ENCODE results near the gene DEGS1.

The DEGS1 gene

DNA sequence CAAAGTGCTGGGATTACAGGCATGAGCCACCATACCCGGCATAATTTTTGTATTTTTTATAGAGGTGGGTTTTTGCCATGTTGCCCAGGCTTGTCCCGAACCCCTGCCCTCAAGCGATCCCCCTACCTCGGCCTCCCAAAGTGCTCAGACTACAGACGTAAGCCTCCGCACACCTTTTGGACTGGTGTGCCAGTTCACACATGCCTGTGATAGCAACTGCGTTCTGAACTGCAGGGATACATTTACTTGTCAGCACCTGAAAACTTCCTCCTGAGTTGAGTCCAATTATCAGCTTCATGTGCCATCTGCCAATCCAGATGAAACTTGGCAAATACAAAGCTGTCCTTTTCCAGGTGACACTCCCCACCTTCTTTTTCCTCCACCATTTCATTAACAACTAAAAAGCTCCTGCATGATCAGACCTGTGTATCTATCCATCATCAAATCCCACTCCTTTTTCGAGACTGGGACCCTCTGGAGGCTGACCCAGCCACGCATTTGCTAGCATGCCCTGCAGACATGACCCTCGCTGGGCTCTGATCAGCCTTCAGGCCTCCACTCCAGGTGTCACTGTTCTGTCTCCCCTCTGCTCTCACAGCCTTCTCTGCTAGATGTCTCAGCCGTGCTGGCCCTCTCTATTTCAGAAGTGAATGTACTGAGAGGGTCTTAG lies 2.1 kb upstream of the DEGS1 start:
- no peaks in the 10 kb centered on the region for H3K9me2 ChIP-seq (replicated peaks; ENCODE audit: control insufficient read depth, low read length)
- peaks cover 42% of the 10 kb centered on the region for H3K4me1 ChIP-seq (ENCODE audit: control insufficient read depth, low read length)
- peaks cover 22% of the 10 kb centered on the region for H3F3A ChIP-seq (ENCODE audit: control insufficient read depth, insufficient read depth)
- 0 out of 2 replicates have a peak, but pooled peaks cover 8% of the 10 kb centered on the region for H4K20me1 ChIP-seq (ENCODE audit: control insufficient read depth, insufficient read depth, low read depth, low read length)
- peaks cover 28% of the 10 kb centered on the region for H3K36me3 ChIP-seq (ENCODE audit: control insufficient read depth, low read length)
- H3K9me3 ChIP-seq (ENCODE audit: control insufficient read depth, insufficient read depth, low read length), result no peaks in the 10 kb centered on the region
- peak overlapping the region; percentile 91 for H3K27ac ChIP-seq (ENCODE audit: low read depth, low read length)
- peaks cover 29% of the 10 kb centered on the region for H3K79me2 ChIP-seq (ENCODE audit: control insufficient read depth, low read length)
- TF ChIP-seq, protein P1, sequence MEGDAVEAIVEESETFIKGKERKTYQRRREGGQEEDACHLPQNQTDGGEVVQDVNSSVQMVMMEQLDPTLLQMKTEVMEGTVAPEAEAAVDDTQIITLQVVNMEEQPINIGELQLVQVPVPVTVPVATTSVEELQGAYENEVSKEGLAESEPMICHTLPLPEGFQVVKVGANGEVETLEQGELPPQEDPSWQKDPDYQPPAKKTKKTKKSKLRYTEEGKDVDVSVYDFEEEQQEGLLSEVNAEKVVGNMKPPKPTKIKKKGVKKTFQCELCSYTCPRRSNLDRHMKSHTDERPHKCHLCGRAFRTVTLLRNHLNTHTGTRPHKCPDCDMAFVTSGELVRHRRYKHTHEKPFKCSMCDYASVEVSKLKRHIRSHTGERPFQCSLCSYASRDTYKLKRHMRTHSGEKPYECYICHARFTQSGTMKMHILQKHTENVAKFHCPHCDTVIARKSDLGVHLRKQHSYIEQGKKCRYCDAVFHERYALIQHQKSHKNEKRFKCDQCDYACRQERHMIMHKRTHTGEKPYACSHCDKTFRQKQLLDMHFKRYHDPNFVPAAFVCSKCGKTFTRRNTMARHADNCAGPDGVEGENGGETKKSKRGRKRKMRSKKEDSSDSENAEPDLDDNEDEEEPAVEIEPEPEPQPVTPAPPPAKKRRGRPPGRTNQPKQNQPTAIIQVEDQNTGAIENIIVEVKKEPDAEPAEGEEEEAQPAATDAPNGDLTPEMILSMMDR (IDR thresholded peaks at IDR 0.05; ENCODE audit: low read depth, low read length, poor library complexity, severe bottlenecking), result no peak
- no peak for TF ChIP-seq EZH2phosphoT487 (IDR thresholded peaks at IDR 0.05; ENCODE audit: borderline replicate concordance, low read length)
- H3K4me3 ChIP-seq (ENCODE audit: low read length), result peak overlapping the region; percentile 92
- H3K4me2 ChIP-seq (ENCODE audit: low read length), result peak overlapping the region; percentile 86
- H3K27me3 ChIP-seq (ENCODE audit: control insufficient read depth, low read length), result no peaks in the 10 kb centered on the region

DNA sequence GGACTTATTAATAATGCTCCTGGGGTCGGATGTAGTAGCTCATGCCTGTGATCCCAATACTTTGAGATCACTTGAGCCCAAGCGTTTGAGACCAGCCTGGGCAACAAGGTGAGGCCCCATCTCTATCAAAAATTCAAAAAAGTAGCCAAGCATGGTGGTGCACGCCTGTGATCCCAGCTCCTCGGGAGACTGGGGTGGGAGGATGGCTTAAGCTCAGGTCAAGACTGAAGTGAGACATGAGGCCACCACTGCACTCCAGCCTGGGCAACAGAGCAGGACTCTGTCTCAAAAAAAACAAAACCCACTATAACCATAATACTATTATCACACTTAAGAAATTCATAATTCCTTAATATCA lies 1.6 kb upstream of the DEGS1 start:
- TF ChIP-seq, protein P1 (IDR thresholded peaks at IDR 0.05; ENCODE audit: low read depth, low read length, poor library complexity, severe bottlenecking), result no peak
- no peak for TF ChIP-seq EZH2phosphoT487 (IDR thresholded peaks at IDR 0.05; ENCODE audit: borderline replicate concordance, low read length)
- peak overlapping the region; percentile 91 for H3K27ac ChIP-seq (ENCODE audit: low read depth, low read length)
- peak overlapping the region; percentile 86 for H3K4me2 ChIP-seq (ENCODE audit: low read length)

DNA sequence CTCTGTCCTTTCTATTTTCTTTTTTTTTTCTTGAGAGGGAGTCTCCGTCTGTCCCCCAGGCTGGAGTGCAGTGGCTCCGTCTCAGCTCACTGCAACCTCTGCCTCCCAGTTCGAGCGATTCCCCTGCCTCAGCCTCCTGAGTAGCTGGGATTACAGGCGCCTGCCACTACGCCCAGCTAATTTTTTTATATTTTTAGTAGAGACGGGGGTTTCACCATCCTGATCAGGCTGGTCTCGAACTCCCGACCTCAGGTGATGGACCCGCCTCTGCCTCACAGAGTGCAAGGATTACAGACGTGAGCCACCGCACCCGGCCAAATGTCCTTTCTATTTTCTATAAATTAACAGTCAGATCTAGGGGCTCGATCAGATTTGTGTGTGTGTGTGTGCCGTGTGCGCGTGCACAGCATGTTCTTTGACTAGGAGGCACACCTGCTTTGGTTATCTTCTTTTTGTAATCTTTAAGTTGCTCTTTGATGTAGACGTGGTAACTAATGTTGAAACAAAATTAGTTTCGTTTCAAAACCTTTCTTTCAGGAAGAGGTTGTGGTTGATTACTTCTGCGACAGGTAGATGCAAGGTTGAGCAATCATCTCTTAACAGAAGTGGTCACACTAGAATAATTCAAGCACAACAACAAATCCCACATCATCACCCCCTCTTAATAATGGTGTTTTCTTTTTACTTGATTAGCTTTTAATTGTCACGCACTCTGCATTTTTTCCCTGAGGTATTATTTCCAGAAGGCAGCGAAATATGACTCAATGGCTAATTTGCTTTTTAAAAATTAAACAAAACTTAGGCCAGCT lies 779 bp upstream of the DEGS1 start:
- Histone ChIP-seq H3K27me3 (ENCODE audit: control insufficient read depth, low read length) (no peaks in the 10 kb centered on the region), H3K27ac (ENCODE audit: low read depth, low read length) (peak overlapping the region; percentile 91)
- TF ChIP-seq, protein P1 (IDR thresholded peaks at IDR 0.05; ENCODE audit: low read depth, low read length, poor library complexity, severe bottlenecking), result no peak

More for the DNA sequence above, 1.6 kb upstream of the DEGS1 start:
- peak overlapping the region; percentile 92 for H3K4me3 ChIP-seq (ENCODE audit: low read length)
- peaks cover 33% of the 10 kb centered on the region for H3K36me3 ChIP-seq (ENCODE audit: control insufficient read depth, low read length)
- peaks cover 34% of the 10 kb centered on the region for H3K79me2 ChIP-seq (ENCODE audit: control insufficient read depth, low read length)
- H3K9me2 ChIP-seq (replicated peaks; ENCODE audit: control insufficient read depth, low read length), result no peaks in the 10 kb centered on the region
- peaks cover 47% of the 10 kb centered on the region for H3K4me1 ChIP-seq (ENCODE audit: control insufficient read depth, low read length)
- H3K9me3 ChIP-seq (ENCODE audit: control insufficient read depth, insufficient read depth, low read length), result no peaks in the 10 kb centered on the region
- H4K20me1 ChIP-seq (ENCODE audit: control insufficient read depth, insufficient read depth, low read depth, low read length), result 0 out of 2 replicates have a peak, but pooled peaks cover 8% of the 10 kb centered on the region
- peaks cover 22% of the 10 kb centered on the region for H3F3A ChIP-seq (ENCODE audit: control insufficient read depth, insufficient read depth)
- H3K27me3 ChIP-seq (ENCODE audit: control insufficient read depth, low read length), result no peaks in the 10 kb centered on the region

More for the DNA sequence above, 779 bp upstream of the DEGS1 start:
- H3K4me3 ChIP-seq (ENCODE audit: low read length), result peak overlapping the region; percentile 92
- peak overlapping the region; percentile 86 for H3K4me2 ChIP-seq (ENCODE audit: low read length)
- H4K20me1 ChIP-seq (ENCODE audit: control insufficient read depth, insufficient read depth, low read depth, low read length), result peaks cover 9% of the 10 kb centered on the region; the same call in 1 of the 2 replicates
- H3K4me1 ChIP-seq (ENCODE audit: control insufficient read depth, low read length), result peaks cover 55% of the 10 kb centered on the region
- peaks cover 22% of the 10 kb centered on the region for H3F3A ChIP-seq (ENCODE audit: control insufficient read depth, insufficient read depth)
- peaks cover 41% of the 10 kb centered on the region for H3K36me3 ChIP-seq (ENCODE audit: control insufficient read depth, low read length)
- H3K79me2 ChIP-seq (ENCODE audit: control insufficient read depth, low read length), result peaks cover 42% of the 10 kb centered on the region
- no peaks in the 10 kb centered on the region for H3K9me2 ChIP-seq (replicated peaks; ENCODE audit: control insufficient read depth, low read length)
- no peaks in the 10 kb centered on the region for H3K9me3 ChIP-seq (ENCODE audit: control insufficient read depth, insufficient read depth, low read length)
